ENCODE measurements around the gene WDR31.

WDR31 gene

DNA sequence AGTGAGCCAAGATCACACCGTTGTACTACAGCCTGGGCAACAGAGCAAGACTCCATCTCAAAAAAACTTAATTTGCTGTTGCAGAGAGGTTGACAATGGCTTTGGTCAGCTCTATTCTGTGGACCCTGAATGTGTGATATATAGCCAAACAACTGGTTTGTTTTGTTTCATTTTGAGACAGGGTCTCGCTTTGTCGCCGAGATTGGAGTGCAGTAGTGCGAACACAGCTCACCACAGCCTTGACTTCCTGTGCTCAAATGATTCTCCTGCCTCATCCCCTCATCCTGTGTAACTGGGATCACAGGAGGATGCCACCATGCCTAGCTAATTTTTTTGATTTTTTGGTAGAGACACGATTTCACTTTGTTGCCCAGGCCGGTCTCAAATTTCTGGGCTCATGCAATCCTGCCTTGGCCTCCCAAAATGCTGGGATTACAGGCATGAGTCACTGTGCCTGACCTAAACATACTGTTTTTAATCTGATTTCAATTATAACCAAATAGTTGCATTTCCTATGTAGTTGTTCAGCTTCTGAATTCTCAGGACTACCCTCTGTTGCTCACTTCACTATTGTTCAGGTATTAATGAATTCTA is 46.7 kb downstream of the WDR31 start:
- no peak for DNase-seq

DNA sequence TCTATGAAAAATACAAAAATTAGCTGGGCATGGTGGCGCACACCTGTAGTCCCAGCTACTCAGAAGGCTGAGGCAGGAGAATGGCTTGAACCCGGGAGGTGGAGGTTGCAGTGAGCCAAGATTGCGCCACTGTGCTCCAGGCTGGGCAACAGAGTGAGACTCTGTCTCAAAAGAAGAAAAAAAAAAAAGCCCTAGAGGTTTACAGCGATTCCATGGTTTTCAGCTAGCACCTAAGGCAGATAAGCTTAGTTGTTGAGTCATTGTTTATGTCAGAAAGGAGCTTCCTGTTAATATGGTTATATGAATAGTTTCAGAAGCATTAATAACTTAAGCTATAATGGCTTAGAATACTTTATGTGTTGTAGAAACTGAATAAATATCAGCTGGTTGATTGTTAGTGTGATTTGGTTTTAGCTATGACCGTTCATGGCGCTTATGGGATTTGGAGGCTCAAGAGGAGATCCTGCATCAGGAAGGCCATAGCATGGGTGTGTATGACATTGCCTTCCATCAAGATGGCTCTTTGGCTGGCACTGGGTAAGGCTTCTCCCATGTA is 49.9 kb downstream of the WDR31 start:
- DNase-seq: no peak

DNA sequence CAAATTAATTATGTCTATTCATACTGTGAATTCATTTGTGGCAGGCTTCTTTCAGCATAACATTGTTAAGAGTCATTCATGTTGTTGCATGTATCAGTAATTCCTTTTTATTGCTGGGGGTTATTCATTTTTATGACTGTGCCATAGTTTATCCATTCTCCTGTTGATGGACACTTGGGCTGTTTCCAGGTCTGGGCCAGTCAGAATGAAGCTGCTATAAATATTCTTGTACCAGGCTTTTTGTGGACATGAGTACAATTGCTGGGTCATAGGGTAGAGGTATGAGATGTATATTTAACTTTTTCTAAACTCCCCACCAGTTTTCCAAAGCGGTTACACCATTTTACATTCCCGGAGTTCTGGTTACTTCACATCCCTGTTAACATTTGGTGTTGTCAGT is 51.0 kb downstream of the WDR31 start:
- DNase-seq: no peak

DNA sequence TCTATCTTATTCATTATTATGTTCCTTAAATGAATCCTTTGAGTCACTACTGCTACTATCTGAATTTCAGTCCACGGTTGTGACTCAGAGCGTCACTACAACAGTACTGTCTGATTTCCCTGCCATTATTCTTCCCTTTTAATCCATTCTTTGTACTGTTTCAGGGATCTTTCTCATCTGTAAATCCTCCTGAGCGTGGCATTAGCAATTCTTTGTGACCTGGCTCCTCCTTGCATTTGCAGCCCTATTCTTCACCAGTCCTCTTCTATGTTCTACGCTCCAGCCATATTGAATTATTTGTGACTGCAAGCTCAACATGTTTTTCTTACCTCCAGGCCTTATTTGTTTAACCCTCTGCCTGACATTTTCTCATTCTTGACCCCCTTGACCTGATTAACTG is 58.7 kb downstream of the WDR31 start:
- no peak for DNase-seq

DNA sequence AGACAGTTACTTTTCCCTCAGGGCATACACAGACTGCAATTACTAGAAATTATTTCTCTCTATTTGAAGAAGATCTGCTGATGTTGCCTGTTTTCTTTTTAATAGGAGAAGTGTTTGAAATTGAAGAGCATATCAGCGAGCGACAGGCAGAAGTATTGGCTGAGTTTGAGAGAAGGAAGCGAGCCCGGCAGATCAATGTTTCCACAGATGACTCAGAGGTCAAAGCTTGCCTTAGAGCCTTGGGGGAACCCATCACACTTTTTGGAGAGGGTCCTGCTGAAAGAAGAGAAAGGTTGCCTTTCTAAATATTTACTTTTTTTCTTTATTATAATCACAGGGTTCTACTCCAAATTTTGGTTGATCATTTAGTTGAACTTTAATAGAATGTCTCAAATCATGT is 61.2 kb downstream of the WDR31 start:
- DNase-seq: no peak

DNA sequence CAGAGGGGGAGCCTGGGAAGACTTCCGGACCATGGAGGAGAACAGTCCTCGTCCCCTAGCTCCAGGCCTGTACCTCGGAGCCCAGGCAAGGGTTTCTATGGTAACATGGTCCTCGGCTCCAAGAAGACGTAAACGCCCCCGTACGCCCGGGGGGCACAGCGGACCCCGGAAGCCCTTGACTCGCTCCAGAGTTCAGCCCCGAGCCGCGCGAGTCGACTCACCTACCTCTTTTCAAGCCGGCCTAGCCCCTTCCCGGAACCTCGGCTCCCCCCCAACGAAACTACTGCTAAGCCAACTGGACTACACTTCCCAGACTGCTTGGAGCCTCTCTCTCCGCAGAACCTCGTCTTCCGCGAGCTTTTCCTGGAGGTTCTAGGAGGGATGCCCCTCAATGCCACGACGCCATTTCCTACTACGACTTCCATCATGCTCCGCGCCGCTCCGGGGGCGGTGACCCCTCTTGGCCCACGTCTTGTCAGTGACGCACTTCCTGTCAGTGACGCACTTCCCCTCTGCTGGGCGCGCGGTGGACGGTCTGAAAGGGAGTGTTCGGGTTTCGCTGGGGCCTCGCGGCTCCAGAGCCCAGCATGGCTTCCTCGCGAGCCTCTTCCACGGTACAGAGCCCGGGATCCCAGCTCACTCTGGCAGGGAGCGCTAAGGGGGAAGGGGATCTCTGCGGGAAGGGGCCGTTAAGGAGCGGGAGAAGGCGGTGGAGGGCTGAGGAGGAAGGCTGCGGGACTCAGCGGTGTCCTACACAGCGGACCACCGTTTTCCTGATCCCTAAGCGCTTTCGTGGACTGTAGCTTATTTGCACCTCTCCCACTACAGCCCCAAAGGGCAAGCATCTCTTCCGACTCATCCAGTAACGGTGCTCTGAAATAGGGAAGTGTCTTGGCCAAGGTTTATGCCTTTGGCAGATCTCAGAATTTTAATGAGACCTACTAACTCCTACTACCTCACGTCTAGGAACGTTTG is 64.6 kb downstream of the WDR31 start, which contains the start of the genes CDC26 and PRPF4:
Gene CDC26 (minus strand): TSS at position 416 of the 975 bp plus-strand sequence. CDS start 3,065 bp downstream, outside the sequence.
Gene PRPF4 (plus strand): TSS at position 502 of the 975 bp plus-strand sequence. CDS start 86 bp downstream, at position 588.
- peak; percentile 89 for DNase-seq

DNA sequence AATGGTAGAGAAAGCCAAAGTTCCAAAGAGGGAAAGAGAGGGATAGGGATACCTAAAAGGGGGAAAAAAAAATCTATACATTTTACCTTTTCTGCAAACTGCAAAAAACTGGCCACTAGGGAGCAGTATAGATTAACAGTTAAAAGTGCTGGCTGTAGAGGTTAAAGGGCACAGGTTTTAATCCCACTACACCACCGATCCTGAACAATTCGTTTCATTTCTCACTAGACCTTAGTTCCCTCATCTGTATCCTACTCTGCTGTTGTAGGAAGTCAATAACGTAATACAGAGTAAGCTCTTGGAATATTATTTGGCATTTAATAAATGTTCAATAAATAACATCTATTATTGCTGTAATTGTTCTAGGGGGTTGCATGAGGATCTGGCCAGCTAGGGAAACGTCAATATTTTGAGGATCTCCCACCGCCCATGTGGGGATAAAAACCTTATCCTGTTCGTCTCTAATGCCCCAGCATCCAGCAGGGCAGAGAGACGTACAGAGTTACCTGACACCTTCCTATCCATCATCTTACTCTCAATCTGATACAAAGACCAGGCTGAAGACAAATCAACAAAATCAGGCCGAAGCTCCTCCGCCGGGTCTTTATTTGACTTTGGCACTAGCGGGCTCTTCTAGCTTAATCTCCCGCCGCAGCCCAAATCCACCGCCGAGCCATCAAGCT is 65.5 kb downstream of the WDR31 start:
- no peak for DNase-seq

DNA sequence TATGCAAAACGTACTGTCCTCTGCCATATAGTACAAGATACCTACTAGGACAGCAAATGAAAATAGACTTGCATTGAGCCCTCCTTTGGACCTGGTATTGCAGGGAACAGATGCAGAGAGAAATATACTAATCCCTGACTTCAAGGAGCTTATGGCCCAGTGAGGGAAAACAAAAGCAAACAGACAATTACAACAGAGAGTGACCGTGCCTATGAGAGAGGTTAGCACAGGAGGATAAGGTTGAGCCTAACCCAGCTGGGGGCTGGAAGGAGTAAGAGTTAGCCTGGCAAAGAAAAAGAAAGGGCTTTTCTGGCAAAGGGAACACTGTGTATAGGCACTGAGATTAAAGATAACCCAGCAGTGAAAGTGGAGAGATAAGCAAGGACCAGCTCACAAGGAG is 70.2 kb downstream of the WDR31 start:
- no peak for DNase-seq

DNA sequence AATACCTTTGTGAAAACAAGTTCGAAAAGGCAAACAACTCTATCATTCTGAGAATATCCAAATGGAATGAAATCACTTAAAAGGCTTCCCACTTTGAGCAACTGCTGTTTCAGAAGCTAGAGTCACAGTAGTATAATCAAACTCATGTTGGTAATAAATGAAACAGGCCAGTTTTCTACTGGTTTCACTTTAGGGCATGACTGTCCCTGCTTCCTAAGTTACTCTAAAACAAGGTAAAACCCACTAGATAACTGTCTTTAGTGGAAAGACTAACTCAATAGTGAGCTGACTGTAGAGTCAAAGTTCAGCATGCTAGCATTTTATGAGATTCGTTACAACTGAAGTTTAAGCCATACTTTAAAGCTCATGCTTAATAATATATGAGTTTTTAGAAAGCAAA is 70.7 kb downstream of the WDR31 start:
- no peak for DNase-seq

DNA sequence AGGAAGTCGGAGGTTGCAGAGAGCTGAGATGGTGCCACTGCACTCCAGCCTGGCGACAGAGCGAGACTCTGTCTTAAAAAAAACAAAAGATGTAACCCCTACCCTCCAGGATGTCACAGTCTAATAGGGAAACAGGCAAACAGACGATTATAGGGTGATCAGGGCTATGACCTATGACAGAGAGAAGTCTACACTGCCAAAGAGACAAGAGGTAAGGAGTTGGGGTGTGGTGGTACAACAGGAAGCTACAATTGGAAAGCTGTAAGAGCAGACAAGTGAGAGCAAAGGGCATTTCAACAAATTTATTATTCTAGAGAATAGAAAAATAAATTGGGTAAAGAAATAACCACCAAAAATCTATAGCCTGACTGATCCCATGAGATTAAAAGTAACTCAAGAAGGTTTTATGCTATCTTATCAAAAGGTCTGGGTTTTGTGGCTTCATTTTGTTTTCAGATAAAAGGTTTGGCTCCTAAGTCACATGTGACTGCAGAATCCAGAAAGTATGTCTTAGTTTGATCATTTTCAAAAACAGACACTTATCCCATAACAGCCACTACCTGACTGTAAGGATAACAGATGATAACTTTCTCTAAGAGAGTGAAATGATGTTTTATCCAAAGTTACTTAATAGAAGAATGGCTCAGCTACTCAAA is 72.0 kb downstream of the WDR31 start:
- no peak for DNase-seq

DNA sequence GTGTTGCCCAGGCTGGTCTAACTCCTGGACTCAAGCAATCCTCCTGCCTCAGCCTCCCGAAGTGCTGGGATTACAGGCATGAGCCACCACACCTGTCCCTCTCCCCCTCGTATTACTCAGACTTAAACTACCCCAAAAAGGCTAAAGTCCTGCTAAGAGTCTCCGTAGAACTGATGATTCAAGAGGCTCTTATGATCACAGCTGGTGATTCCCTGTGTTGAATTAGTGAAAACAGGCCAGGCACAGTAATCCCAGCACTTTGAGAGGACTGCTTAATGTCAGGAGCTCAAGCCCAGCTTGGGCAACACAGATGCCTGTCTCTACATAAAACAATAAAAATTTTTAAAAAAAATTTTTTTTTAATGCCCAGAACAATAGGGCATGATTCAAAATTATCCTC is 73.9 kb downstream of the WDR31 start:
- no peak for DNase-seq

All from effector CD8-positive, alpha-beta T cell (primary cell).